HL-60/S4 (cell line): ENCODE measurements around the gene VASP.

Experiments
- in situ Hi-C: fragments of 300-500 bp; cut with MboI; formaldehyde crosslinking; loops from 2 replicates; pipeline ENCODE4 v1.14.3; 2022; ENCODE audit warnings: low sequenced_read_pairs

VASP gene

DNA sequence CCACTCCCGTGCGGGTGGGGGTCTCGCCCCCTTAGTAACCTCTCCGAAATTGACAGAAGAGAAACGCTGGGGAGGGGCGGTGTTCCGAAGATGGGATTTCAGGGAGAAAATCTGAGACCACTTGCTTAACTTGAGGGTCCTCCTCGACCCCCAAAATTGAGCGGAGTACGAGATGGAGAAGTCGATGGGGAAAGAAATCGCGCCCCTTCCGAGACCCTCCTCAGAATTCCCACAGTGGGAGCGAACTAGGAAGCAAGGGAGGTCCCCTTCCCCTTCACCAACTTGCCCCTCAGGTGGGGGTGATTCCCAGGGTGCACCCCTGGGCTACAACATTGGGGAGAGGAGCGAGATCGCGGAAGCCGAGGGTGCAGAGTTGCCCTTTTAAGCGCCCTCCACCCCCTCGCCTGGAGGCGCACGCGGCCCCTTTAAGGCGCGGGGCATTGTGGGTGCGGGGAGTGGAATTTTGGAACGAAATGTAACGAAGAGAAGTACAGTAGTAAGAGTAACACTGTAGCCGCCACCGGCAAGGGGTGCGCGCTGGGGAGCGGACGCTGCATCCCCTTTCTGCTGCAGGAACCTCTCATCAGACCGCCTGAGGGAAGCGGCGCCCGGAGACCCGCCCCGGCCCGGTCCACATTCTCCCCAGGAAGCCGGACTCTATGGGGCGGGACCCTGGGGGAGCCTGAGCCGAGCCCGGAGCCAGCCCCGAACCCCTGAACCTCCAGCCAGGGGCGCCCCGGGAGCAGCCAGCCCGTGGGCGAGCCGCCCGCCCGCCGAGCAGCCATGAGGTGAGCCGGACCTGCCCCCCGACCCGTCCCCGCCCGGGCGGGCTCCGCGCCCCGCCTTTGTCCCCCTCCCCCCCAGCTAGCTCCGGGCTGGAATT lies at the start of gene VASP:
TSS of gene VASP (plus strand) at position 491 of the 883 bp plus-strand sequence. CDS start at position 784, 293 bp downstream.
- in situ Hi-C loops = no loop called here

DNA sequence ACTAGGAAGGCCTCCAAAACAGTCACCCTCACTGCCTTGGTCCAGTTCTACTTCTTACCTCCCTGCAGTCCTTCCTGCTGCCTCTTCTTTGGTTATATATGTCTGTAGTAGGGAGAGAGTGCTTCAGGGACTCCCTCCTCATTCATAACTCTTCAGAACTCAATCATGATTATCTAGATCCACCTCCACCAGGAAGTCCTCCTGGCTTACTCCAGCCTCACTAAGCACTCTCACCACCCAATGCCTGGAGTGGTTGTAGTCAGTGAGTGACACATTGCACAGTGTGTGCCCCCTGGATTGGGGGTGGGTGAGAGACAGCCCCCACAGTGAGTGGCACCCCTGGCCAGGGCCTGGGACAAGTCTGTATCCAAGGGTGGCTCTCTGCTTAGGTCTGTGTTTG lies 49.5 kb upstream of the VASP start:
- in situ Hi-C loops = no loop called here

DNA sequence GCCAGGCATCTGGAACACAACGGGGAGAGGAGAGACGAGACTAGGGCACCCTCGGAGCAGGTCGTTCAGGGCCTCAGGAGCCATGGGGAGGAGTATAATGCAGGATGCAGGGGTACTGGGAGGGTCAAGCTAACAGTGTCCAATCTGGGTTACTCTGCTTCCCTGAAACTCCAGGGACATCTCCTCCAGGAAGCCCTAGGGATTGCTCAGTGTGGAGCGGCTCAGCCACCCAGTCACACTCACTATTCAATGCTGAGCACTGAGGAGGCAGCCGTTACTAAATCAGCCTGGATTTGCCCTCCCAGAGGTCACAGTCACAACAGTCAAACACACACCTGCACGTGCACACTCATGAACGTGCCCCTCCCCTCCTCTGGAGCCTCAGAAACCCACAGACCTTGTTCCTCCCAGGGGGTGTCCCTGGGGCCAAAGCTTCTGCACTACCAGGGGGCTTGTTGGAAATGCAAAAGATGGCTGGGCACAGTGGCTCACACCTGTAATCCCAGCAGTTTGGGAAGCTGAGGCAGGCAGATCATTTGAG lies 46.4 kb upstream of the VASP start:
- in situ Hi-C loops = no loop called here

DNA sequence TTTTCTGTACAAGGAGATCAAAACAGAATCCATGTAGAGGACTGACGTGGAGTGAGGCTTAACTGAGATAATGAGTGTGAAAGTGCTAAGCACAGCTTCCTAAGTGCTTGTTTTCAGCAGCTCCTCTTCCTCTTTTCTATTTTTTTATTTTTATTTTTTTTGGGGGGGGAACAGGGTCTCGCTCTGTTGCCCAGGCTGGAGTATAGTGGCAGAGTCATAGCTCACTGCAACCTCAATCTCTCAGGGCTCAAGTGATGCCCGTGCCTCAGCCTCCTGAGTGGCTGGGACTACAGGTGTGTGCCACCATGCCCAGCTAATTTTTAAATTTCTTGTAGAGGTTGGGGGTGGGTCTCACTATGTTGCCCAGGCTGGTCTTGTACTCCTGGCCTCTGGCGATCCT lies 45.1 kb upstream of the VASP start:
- in situ Hi-C loops = no loop called here

DNA sequence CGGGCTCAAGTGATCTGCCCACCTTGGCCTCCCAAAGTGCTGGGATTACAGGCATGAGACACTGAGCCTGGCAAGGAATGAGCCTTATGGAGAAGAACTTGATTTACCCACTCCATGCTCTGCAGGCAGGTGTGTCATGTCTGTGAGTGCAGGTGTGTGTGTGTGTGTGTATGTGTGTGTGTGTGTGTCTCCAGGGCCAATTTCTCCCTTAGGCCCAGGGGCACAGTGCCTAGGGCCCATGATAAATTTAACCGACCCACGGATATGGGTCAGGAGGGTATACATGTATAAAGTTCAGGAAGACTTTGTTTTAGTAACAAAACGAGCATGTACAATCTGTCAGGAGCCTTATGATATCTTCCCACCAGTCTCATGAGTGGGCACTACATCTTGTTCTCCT lies 44.0 kb upstream of the VASP start:
- in situ Hi-C loops = no loop called here

DNA sequence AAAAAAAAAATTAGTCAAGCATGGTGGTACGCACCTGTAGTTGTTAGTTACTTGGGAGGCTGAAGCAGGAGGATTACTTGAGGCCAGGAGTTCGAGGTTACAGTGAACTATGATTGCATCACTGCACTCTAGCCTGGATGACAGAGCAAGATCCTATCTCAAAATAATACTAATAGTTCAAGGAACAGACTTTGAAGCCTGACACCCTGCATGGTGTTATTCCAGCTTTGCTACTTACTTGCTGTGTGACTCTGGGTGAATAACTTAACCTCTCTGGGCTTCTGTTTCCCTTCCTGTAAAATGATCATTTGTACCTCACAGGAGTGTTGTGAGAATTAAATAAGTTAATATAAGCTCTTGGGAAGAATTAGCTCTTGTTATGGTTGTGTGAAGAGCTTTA lies 43.0 kb upstream of the VASP start:
- in situ Hi-C loops = no loop called here

DNA sequence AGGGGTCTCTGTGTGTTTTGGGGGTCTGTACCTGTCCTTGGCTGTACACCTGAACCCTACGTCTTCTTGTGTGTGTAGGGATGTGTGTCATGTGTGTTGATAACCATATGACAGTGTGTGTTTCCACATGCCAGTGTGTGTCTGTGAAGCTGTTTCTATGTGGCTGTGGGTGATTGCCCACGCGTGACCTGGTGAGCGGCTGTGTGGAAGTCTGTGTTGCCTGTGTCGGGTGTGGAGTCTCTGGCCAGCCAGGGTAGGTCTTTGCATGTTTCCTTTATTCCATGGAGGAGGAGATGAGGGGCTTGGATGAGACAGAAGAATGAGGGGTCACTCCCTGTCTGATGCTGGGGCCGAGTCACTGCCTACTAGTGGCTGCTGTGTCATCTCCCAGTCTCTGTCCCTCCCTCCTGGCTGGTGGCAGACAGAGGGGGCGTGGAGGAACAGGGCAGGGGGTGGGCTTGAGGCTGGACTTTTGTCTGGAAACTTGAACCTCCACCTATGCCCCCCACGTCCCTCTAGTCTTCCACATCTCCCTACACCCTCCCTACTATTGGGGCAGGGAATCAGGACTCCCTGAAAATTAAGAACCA lies 42.3 kb upstream of the VASP start:
- in situ Hi-C loops = no loop called here

DNA sequence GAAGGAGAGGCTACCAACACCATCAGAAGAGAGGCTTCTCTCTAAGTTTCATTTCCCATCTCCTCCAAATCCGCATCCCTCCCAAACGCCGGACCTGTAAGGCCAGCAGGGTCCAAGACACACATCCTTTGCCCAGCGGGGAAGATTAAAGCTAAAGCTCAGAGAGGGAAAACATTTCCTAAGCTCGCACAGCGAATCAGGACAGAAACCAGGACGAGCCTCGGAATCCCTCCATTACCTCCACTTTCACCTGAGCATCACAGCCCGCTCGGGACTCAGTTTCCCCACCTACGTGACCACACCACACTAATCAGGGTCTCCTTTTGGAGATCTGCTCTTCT lies 40.2 kb upstream of the VASP start:
- in situ Hi-C loops = no loop called here

DNA sequence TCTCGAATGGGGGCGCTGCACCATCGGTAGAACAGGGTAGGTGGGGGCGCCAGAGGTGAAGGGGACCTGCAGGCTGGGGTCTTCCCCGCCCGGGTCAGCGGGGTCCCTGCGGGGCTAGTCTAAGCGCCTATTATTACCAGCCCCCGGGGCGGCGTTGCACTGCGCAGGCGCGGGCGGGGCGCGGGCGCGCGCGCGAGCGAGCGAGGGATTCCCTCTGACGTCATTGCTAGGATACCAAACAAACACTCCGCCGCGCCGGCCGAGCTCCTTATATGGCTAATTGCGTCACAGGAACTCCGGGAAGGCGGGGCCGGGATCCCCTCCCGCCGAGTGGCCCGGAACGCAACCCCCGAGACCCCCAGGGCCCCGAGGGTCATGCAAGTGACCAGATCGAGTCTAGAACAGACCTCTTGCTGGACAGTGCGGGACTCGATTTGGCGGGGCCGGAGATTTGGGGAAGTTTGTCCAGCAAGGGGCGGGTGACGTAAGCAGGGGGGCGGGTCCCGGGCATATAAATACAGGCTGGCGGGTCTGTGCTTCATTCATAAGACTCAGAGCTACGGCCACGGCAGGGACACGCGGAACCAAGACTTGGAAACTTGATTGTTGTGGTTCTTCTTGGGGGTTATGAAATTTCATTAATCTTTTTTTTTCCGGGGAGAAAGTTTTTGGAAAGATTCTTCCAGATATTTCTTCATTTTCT lies 39.7 kb upstream of the VASP start, which contains the start of gene FOSB:
TSS of gene FOSB (plus strand) at position 541 of the 703 bp plus-strand sequence. CDS start 591 bp downstream, outside the sequence.
- in situ Hi-C loops = no loop called here

DNA sequence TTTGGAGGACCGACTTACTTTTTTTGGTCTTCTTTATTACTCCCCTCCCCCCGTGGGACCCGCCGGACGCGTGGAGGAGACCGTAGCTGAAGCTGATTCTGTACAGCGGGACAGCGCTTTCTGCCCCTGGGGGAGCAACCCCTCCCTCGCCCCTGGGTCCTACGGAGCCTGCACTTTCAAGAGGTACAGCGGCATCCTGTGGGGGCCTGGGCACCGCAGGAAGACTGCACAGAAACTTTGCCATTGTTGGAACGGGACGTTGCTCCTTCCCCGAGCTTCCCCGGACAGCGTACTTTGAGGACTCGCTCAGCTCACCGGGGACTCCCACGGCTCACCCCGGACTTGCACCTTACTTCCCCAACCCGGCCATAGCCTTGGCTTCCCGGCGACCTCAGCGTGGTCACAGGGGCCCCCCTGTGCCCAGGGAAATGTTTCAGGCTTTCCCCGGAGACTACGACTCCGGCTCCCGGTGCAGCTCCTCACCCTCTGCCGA lies 39.1 kb upstream of the VASP start:
- in situ Hi-C loops = no loop called here

DNA sequence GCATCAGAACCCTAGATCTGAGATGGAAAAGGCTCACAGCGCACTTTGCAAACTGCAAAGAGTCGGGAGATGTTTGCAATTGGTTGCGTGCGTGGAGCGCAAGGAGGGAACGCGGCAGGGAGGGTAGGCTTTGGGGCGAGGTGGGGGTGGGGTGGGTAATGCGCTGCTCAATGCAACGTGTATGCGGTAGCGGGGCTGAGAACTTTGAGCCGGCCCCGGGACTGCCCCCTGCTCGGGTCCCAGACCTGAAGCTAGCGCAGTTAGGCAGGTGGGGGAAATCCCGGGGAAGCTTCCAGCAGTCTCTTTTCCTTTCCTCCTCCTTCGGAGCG lies 38.5 kb upstream of the VASP start:
- in situ Hi-C loops = no loop called here

DNA sequence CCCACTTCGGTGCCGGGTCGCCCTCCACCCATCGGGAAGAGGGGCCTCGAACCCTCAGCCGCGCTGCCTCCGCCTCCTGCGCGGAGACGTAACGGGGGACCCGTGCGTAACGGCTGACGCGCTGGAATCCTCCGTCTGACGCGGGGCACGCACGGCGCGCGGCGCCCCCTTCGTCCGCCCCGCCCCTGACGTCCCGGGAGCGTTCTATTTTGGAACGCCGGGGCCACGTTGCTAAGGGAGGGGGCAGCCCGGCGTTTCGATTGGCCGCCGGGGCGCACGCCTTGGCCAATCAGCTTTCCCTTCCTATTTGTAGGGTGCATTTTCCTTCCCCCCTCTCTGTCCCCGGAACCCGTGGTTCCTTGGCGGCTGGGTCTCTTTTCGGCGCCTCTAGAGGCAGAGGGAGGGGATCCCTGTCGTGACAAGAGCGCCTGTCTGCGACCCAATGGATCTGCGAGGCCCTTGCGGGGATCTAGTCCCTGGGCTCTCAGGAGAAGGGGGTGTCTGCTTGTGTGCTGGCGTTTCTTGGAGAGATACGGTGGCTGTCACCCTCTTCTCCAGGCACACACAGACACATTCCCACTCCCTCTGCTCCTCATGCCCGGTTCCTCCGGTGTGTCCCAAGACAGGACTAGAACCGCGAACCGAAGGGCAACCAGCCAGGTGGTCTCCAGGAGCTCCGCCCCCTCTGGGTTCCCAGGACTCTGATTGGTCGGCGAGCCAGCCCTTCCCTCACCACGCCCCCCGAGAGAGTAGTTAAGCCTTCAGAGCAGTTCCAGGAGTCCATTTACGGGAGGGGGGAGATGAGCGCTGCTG lies 37.9 kb upstream of the VASP start:
- in situ Hi-C loops = no loop called here

DNA sequence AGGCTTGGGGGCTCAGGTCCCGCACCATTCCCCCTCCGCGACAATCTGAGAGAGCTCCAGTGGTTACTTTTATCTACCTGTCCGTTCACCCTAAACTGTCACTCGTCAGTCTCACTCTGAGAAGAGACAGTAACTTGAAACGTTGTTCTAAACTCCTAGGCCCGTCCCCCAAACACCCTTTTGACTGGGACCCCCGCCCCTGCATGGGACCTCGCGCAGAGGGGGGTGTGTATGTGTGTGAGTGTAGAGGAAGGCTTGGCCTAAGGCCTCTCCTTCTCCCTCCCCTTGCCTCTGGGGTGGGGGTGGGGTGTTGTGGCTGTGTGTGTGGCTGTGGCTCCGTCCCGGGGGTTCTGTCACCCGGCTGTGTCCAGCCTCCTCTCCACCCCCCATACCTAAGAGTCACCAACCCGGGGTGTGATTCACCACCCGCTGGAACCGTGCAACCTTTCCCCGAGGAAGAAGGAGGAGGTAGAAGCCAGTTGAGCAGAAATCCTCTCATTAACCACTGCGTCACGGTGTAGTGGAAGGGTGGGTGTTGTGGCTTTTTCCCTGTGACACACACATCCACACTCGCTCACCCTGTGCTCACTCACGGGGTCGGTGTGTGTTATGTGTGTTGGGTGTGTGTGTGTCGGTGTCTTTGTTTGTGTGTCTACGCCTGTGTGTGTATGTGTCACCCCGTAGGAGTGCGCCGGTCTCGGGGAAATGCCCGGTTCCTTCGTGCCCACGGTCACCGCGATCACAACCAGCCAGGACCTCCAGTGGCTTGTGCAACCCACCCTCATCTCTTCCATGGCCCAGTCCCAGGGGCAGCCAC lies 37.1 kb upstream of the VASP start:
- in situ Hi-C loops = no loop called here

DNA sequence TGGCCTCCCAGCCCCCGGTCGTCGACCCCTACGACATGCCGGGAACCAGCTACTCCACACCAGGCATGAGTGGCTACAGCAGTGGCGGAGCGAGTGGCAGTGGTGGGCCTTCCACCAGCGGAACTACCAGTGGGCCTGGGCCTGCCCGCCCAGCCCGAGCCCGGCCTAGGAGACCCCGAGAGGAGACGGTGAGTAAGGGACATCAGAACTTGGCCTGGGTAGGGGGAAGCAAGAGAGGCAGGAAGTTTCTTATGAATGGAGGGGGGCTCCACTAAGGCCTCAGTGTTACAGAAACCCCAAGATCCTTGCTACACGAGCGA lies 36.6 kb upstream of the VASP start:
- in situ Hi-C loops = no loop called here

DNA sequence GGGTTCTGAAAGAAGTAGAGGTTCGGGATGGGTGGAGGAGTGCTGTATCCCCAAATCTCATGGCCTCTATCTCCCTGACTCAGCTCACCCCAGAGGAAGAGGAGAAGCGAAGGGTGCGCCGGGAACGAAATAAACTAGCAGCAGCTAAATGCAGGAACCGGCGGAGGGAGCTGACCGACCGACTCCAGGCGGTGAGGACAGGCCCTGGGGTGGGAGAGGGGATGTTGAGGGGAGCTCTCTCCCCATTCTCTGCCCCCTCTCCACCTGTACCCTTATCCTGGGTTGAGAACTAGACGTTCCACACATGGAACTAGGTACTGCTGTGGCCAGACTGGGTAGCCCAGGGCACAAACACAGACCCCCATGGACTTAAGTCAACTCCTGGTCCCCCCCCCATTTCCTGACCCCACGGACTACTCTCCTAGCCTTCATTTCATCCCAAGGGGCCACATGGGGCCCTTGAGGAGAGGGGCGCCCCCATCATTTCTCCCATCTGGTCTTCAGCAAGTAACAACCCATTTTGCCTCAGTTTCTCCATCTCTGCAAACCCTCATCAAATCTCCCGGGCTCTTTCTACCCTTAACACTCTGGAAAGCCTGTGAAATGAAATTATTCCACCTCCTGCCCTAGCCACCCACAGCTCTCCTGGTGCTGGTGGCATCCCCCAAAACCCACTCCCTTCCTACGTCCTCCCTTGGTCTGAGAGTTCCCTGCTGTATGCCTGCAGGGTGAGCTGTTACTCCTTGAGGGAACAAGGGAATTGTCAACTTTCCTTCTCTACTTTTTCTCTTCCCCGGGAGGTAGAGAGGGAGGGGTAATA lies 36.0 kb upstream of the VASP start:
- in situ Hi-C loops = no loop called here

DNA sequence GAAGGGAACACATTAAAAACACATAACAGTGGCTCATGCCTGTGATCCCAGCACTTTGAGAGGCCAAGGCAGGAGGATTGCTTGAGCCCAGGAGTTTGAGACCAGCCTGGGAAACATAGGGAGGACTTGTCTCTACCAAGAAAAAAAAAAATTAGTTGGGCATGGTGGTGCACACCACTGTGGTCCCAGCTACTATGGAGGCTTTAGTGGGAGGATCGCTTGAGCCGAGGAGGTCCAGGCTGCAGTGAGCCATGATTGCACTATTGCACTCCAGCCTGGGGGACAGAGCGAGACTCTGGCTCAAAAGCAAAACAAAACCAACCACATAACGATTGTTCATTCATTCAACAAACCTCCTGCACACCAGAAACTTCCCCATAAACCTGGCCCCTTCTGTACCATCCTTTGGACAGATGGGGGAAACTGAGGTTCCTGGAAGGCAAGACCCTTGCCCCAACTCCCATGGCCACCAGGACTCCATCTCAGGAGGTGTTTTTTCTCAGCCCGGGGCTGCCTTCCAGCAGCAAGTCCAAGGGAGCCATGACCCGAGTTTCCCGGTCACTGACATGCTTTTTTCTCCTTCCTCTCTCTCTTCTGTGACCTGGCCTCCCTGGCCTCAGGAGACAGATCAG lies 35.2 kb upstream of the VASP start:
- in situ Hi-C loops = no loop called here

DNA sequence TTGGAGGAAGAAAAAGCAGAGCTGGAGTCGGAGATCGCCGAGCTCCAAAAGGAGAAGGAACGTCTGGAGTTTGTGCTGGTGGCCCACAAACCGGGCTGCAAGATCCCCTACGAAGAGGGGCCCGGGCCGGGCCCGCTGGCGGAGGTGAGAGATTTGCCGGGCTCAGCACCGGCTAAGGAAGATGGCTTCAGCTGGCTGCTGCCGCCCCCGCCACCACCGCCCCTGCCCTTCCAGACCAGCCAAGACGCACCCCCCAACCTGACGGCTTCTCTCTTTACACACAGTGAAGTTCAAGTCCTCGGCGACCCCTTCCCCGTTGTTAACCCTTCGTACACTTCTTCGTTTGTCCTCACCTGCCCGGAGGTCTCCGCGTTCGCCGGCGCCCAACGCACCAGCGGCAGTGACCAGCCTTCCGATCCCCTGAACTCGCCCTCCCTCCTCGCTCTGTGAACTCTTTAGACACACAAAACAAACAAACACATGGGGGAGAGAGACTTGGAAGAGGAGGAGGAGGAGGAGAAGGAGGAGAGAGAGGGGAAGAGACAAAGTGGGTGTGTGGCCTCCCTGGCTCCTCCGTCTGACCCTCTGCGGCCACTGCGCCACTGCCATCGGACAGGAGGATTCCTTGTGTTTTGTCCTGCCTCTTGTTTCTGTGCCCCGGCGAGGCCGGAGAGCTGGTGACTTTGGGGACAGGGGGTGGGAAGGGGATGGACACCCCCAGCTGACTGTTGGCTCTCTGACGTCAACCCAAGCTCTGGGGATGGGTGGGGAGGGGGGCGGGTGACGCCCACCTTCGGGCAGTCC lies 34.5 kb upstream of the VASP start:
- in situ Hi-C loops = no loop called here

DNA sequence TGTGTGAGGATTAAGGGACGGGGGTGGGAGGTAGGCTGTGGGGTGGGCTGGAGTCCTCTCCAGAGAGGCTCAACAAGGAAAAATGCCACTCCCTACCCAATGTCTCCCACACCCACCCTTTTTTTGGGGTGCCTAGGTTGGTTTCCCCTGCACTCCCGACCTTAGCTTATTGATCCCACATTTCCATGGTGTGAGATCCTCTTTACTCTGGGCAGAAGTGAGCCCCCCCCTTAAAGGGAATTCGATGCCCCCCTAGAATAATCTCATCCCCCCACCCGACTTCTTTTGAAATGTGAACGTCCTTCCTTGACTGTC lies 34.0 kb upstream of the VASP start:
- in situ Hi-C loops = no loop called here
